Esophagus squamous epithelium (tissue), 5 donors: Measurements from ENCODE around the gene PTAFR. TPM values are rescaled to one million over a fixed set of nuclear protein-coding genes. Genes with fewer than 3 reads are reported as not detected.

Experiments used
- DNase-seq: peaks from one replicate; lab custom pipeline; 2025; lab: John Stamatoyannopoulos, UW
- H3K27ac ChIP-seq, 4 donors: fragments of 200-600 bp; sonication (generic); one replicate each; pipeline ENCODE4 v1.5.1; 2016 to 2019; ENCODE audit warnings: mild to moderate bottlenecking in 1 of 4
- H3K27me3 ChIP-seq, 4 donors: fragments of 200-600 bp; sonication (generic); 1 replicate in 3 of 4; 2 replicates in 1 of 4; pipeline versions ENCODE4 v1.5.1 to v1.6.0; 2017 to 2021; ENCODE audit warnings: antibody characterized with exemption in 1 of 4
- H3K36me3 ChIP-seq, 3 donors: fragments of 200-600 bp; sonication (generic); one replicate each; pipeline ENCODE4 v1.5.1; 2016 to 2019
- H3K4me1 ChIP-seq, 3 donors: fragments of 200-600 bp; sonication (generic); one replicate each; pipeline ENCODE4 v1.5.1; 2017 to 2019
- H3K4me3 ChIP-seq, 4 donors: fragments of 200-600 bp; sonication (generic); 1 replicate in 3 of 4; 2 replicates in 1 of 4; pipeline ENCODE4 v1.5.1; 2016 to 2019; ENCODE audit warnings: mild to moderate bottlenecking in 2 of 4, moderate library complexity in 1 of 4
- H3K9me3 ChIP-seq, 3 donors: fragments of 200-600 bp; sonication (generic); one replicate each; pipeline ENCODE4 v1.5.1; 2016 to 2019
- POLR2A ChIP-seq, 4 donors: fragments of 450-650 bp; IDR thresholded peaks; one replicate each; pipeline ENCODE4 v1.6.1; 2017; ENCODE audit warnings: antibody characterized with exemption in 4 of 4, mild to moderate bottlenecking in 4 of 4, moderate library complexity in 3 of 4
- WGBS, 2 donors: methylation state at CpG; one replicate each; pipeline ENCODE4 v1.1.5; 2018; 5-methylcytosine and 5-hydroxymethylcytosine counted together
- intact Hi-C: fragments of 100-400 bp; cut with DNase I; formaldehyde crosslinking; loops from one replicate; pipeline ENCODE4 v1.15.0; 2022
- total RNA-seq, 4 donors: library from RNA; depleted of rRNA; stranded (reverse); fragments of >200 nt; gene quantifications; one replicate each; pipeline ENCODE4 v1.1.0, GENCODE V29; 2016
- TF ChIP-seq, protein P1 (sequence below), 6 experiments: fragments of 450-650 bp in 4 of 6; fragments of 200-600 bp in 2 of 6; sonication (generic) in 2 of 6; IDR thresholded peaks; one replicate each; pipeline ENCODE4 v1.5.1; 2016 to 2019; ENCODE audit warnings: antibody characterized with exemption in 6 of 6, mild to moderate bottlenecking in 4 of 6, moderate library complexity in 4 of 6
- donor health status: DM: yes; HTN: yes; CAD: no.

The PTAFR gene
- total RNA-seq, 4 donors from 2014 or later = 2.7 to 12.8 (median 8.9) TPM

DNA sequence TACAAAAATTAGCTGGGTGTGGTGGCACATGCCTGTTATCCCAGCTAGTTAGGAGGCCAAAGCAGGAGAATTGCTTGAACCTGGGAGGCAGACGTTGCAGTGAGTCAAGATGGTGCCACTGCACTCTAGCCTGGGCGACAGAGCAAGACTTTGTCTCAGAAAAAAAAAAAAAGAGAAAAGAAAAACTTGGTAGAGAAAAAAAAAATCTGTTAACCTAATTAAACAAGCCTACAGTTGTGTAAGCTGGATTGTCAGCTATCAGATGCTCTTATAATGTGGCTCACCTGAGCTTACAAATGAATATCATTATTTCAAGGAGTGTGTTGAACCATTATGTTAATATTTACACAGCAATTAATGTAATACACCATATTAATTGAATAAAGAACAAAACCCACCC is 61.6 kb downstream of the PTAFR start:
- Histone ChIP-seq H3K27ac (no peak overlapping the region), H3K9me3 (no peaks in the 10 kb centered on the region), H3K27me3 (no peaks in the 10 kb centered on the region), H3K4me3 (no peak overlapping the region), H3K36me3 (no peaks in the 10 kb centered on the region), H3K4me1 (peaks cover 0 to 8% (median 0%) of the 10 kb centered on the region in 3 donors)
- intact Hi-C loops = no loop called here
- no peak for DNase-seq
- TF ChIP-seq, protein P1, sequence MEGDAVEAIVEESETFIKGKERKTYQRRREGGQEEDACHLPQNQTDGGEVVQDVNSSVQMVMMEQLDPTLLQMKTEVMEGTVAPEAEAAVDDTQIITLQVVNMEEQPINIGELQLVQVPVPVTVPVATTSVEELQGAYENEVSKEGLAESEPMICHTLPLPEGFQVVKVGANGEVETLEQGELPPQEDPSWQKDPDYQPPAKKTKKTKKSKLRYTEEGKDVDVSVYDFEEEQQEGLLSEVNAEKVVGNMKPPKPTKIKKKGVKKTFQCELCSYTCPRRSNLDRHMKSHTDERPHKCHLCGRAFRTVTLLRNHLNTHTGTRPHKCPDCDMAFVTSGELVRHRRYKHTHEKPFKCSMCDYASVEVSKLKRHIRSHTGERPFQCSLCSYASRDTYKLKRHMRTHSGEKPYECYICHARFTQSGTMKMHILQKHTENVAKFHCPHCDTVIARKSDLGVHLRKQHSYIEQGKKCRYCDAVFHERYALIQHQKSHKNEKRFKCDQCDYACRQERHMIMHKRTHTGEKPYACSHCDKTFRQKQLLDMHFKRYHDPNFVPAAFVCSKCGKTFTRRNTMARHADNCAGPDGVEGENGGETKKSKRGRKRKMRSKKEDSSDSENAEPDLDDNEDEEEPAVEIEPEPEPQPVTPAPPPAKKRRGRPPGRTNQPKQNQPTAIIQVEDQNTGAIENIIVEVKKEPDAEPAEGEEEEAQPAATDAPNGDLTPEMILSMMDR (IDR thresholded peaks at IDR 0.05) = no peak
- TF ChIP-seq POLR2A (IDR thresholded peaks at IDR 0.05) = no peak
- 67 to 75% methylated on average over 2 of the region's 2 CpGs for WGBS, 2 donors

DNA sequence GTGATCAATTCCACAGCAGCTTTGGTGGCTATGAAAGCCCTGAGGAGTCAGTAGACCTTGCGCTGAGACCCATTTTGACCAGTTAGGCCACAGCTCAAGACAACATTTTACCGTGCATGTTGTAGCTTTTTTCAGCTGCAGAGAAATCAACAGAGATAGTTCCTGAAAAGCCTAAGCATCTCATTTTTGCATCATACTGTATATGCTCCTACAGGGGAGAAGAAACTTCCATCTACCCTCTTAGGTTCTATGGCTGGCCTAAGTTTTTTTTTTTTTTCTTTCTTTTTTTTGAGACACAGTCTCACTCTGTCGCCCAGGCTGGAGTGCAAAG is 63.3 kb downstream of the PTAFR start:
- H3K27ac ChIP-seq = no peak overlapping the region
- WGBS, 2 donors = 84% methylated on average over 3 of the region's 3 CpGs
- TF ChIP-seq POLR2A (IDR thresholded peaks at IDR 0.05) = no peak
- TF ChIP-seq, protein P1 (IDR thresholded peaks at IDR 0.05) = no peak
- H3K4me3 ChIP-seq = no peak overlapping the region
- intact Hi-C loops = no loop called here
- H3K36me3 ChIP-seq = no peaks in the 10 kb centered on the region
- DNase-seq = no peak
- H3K9me3 ChIP-seq = no peaks in the 10 kb centered on the region
- peaks cover 0 to 8% (median 0%) of the 10 kb centered on the region in 3 donors for H3K4me1 ChIP-seq
- H3K27me3 ChIP-seq = no peaks in the 10 kb centered on the region

DNA sequence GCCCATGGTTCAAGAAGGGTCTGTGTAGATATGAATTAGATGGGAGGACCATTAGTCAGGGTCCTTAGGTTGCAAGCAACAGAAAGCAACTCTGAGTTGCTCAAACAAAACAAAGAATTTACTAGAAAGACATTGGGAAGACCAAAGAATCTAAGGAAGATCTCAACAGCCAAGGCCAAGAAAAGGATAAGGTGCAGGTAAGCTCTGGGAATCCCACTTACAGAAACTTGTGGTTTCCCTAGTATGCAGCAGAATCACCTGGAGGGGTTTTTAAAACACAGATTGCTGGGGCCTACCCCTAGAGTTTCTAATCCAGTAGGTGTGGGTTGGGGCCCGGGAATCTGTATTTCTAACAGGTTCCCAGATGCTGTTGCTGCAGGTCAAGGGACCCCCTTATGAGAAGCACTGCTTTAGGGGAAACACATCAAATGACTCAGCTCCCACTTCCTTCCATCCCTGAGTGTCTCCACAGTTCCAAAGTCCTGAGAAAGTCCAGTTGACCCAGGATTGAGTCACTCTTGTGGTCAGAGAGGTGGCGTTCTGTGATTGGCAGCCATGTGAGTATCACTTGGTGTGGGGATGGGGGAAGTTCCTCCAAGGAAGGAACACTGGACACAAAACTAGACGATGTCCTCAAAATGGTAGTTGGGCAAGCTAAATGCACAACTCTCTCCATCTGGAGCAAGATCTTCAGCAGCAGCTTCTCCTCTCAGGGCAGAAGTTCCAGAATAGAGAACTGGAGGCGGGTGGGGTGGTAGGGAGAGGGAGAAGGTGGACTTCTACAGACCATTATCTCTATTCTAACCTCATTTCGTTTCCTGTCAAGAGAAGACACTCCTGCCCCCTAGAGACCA is 63.9 kb downstream of the PTAFR start:
- WGBS, 2 donors = 73 to 81% methylated on average over 5 of the region's 5 CpGs
- Histone ChIP-seq H3K36me3 (no peaks in the 10 kb centered on the region), H3K27ac (no peak overlapping the region), H3K4me1 (peaks cover 0 to 8% (median 0%) of the 10 kb centered on the region in 3 donors), H3K27me3 (no peaks in the 10 kb centered on the region), H3K9me3 (no peaks in the 10 kb centered on the region), H3K4me3 (no peak overlapping the region)
- DNase-seq = no peak
- intact Hi-C loops = no loop called here
- TF ChIP-seq, protein P1 (IDR thresholded peaks at IDR 0.05) = peak in 1 of 6 experiments; percentile 12
- no peak for TF ChIP-seq POLR2A (IDR thresholded peaks at IDR 0.05)

DNA sequence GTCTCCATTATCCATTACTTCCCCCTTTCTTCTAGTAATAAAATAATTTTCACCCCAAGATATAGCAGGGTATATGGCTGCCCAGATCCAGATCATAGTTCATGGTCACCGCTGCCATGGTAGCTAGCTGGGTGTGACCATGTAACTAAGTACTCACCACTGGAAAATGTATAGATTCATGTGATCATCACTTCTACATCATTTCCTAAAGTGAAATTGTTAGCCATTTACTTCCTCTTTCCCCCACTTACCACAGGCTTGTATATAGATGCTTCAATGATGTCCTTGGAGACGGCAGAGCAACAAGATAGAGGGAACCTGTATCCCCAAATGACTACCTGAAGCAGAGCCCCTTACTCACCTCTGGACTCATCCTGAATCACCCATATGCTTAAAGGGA is 65.3 kb downstream of the PTAFR start:
- Histone ChIP-seq H3K27ac (no peak overlapping the region), H3K4me3 (no peak overlapping the region), H3K4me1 (peaks cover 0 to 8% (median 0%) of the 10 kb centered on the region in 3 donors), H3K36me3 (no peaks in the 10 kb centered on the region), H3K9me3 (no peaks in the 10 kb centered on the region), H3K27me3 (no peaks in the 10 kb centered on the region)
- no peak for TF ChIP-seq POLR2A (IDR thresholded peaks at IDR 0.05)
- intact Hi-C loops = no loop called here
- 82 to 90% methylated on average over 2 of the region's 2 CpGs for WGBS, 2 donors
- no peak for DNase-seq

DNA sequence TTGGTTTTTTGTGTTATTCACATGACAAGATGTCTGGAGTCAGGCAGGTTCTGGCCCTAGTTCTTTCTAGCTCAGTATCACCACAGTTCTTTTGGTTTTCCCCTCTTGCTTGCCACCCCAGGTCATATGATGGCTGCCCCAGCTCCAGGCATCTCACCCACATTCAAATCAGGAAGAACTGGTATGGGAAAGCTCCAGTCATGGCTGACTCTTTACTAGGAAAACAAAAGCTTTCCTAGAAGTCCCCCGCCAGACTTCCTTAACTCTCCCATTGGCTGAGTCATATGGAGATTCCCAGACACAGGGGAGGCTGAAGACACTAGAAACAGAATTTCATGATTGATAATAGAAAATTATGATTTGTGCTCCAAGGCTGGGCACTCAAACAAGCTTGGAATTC is 65.9 kb downstream of the PTAFR start:
- H3K27ac ChIP-seq = no peak overlapping the region
- intact Hi-C loops = no loop called here
- no peak for DNase-seq
- peaks cover 0 to 8% (median 0%) of the 10 kb centered on the region in 3 donors for H3K4me1 ChIP-seq
- H3K4me3 ChIP-seq = no peak overlapping the region
- no peaks in the 10 kb centered on the region for H3K27me3 ChIP-seq
- 21 to 50% methylated on average over 1 of the region's 1 CpG for WGBS, 2 donors
- H3K36me3 ChIP-seq = no peaks in the 10 kb centered on the region
- H3K9me3 ChIP-seq = no peaks in the 10 kb centered on the region
- TF ChIP-seq, protein P1 (IDR thresholded peaks at IDR 0.05) = no peak
- no peak for TF ChIP-seq POLR2A (IDR thresholded peaks at IDR 0.05)
